GM23338 (cell line): ENCODE data around the gene THEM5. TPM values are rescaled to one million over a fixed set of nuclear protein-coding genes. Genes with fewer than 3 reads are reported as not detected.

ENCODE experiments used
- ATAC-seq: fragments of 200-7000 bp; cut with Tn5 transposase; 3 replicates; pipeline ENCODE4 v1.9.1; 2020
- DNase-seq: peaks from one replicate; pipeline ENCODE4 v3.0.0-alpha.2; 2015; ENCODE audit warnings: low spot score
- H2AFZ ChIP-seq: fragments of 200-600 bp; sonication (generic); 2 replicates; pipeline ENCODE4 v1.8.0; 2016; ENCODE audit warnings: antibody characterized with exemption, mild to moderate bottlenecking, moderate library complexity
- H3F3A ChIP-seq: fragments of 200-600 bp; sonication (generic); replicated peaks from 2 replicates; pipeline ENCODE4 v1.8.0; 2017; ENCODE audit warnings: antibody characterized with exemption, mixed run types, low read depth
- H3K27ac ChIP-seq: fragments of 200-600 bp; sonication (generic); 2 replicates; pipeline ENCODE4 v1.6.1; 2016; ENCODE audit warnings: low read depth
- H3K27me3 ChIP-seq: fragments of 200-600 bp; sonication (generic); 2 replicates; pipeline ENCODE4 v1.8.0; 2016; ENCODE audit warnings: mild to moderate bottlenecking, mixed run types, moderate library complexity; ENCODE audit not compliant: insufficient read depth
- H3K36me3 ChIP-seq: fragments of 200-600 bp; sonication (generic); 2 replicates; pipeline ENCODE4 v1.8.0; 2016; ENCODE audit warnings: mild to moderate bottlenecking; ENCODE audit not compliant: insufficient read depth
- H3K4me1 ChIP-seq: fragments of 200-600 bp; sonication (generic); 2 replicates; pipeline ENCODE4 v1.8.0; 2016; ENCODE audit warnings: mild to moderate bottlenecking, moderate library complexity; ENCODE audit not compliant: insufficient read depth
- H3K4me2 ChIP-seq: fragments of 200-600 bp; sonication (generic); 2 replicates; pipeline ENCODE4 v1.7.1; 2017; ENCODE audit warnings: mixed run types
- H3K4me3 ChIP-seq: fragments of 200-600 bp; sonication (generic); 2 replicates; pipeline ENCODE4 v1.6.1; 2016; ENCODE audit warnings: mixed run types
- H3K79me2 ChIP-seq: fragments of 200-600 bp; sonication (generic); replicated peaks from 2 replicates; pipeline ENCODE4 v1.8.0; 2017; ENCODE audit warnings: mild to moderate bottlenecking; ENCODE audit not compliant: insufficient read depth
- H3K9me2 ChIP-seq: fragments of 200-600 bp; sonication (generic); 2 replicates; pipeline ENCODE4 v1.8.0; 2017; ENCODE audit not compliant: insufficient read depth
- H4K20me1 ChIP-seq: fragments of 200-600 bp; sonication (generic); replicated peaks from 2 replicates; pipeline ENCODE4 v1.8.0; 2017; ENCODE audit warnings: mild to moderate bottlenecking; ENCODE audit not compliant: insufficient read depth
- H3K27ac Mint-ChIP-seq: 2 replicates; pipeline ENCODE4 v1.8.0; 2020; ENCODE audit warnings: inconsistent platforms, mild to moderate bottlenecking, moderate library complexity, mixed read lengths
- H3K27me3 Mint-ChIP-seq: 3 replicates; pipeline ENCODE4 v1.8.0; 2022; ENCODE audit warnings: low read depth, mild to moderate bottlenecking, moderate library complexity, mixed read lengths, inconsistent platforms; ENCODE audit not compliant: insufficient read depth, poor library complexity
- H3K36me3 Mint-ChIP-seq: 3 replicates; pipeline ENCODE4 v1.8.0; 2021; ENCODE audit warnings: low read depth, mild to moderate bottlenecking, inconsistent platforms, moderate library complexity, mixed read lengths
- H3K4me1 Mint-ChIP-seq: 3 replicates; pipeline ENCODE4 v1.8.0; 2020; ENCODE audit warnings: mild to moderate bottlenecking, inconsistent platforms, mixed read lengths
- H3K4me3 Mint-ChIP-seq: 3 replicates; pipeline ENCODE4 v1.8.0; 2021; ENCODE audit warnings: moderate library complexity, mild to moderate bottlenecking, inconsistent platforms, mixed read lengths
- H3K9me3 Mint-ChIP-seq: 3 replicates; pipeline ENCODE4 v1.8.0; 2020; ENCODE audit warnings: moderate library complexity, mild to moderate bottlenecking, inconsistent platforms, mixed read lengths
- EZH2 ChIP-seq: fragments of 200-600 bp; sonication (generic); IDR thresholded peaks from one replicate; pipeline ENCODE4 v1.8.0; 2017; ENCODE audit warnings: antibody characterized with exemption, mild to moderate bottlenecking, low read depth; ENCODE audit not compliant: unreplicated experiment
- JUNB ChIP-seq: IDR thresholded peaks from one replicate; pipeline ENCODE4 v1.6.1; 2016; ENCODE audit warnings: antibody characterized with exemption; ENCODE audit not compliant: unreplicated experiment
- NANOG ChIP-seq: IDR thresholded peaks from 2 replicates; pipeline ENCODE4 v1.6.1; 2016; ENCODE audit warnings: antibody characterized with exemption, borderline replicate concordance
- POLR2AphosphoS5 ChIP-seq: IDR thresholded peaks from 2 replicates; pipeline ENCODE4 v1.6.1; 2016; ENCODE audit warnings: antibody characterized with exemption, low read depth
- STAT1 ChIP-seq: IDR thresholded peaks from one replicate; pipeline ENCODE4 v1.6.1; 2016; ENCODE audit warnings: antibody characterized with exemption; ENCODE audit not compliant: unreplicated experiment
- ZNF114 ChIP-seq: fragments of 250-450 bp; sonication (Bioruptor Pico); IDR thresholded peaks from 2 replicates; pipeline ENCODE4 v1.5.0; 2020; ENCODE audit warnings: mild to moderate bottlenecking, moderate library complexity
- polyA plus RNA-seq: library from polyadenylated mRNA; unstranded; fragments of >200 nt; fragmentation: Nextera tagmentation; extraction: Ambion mirVana; gene quantifications from 2 replicates; pipeline ENCODE4 v1.2.1, GENCODE V29; 2016
- total RNA-seq: library from RNA; depleted of rRNA; stranded (reverse); fragments of >200 nt; shearing (Covaris generic); gene quantifications from 2 replicates; pipeline ENCODE4 v1.2.3, GENCODE V29; 2014
- TF ChIP-seq, protein P1 (sequence below): IDR thresholded peaks from one replicate; pipeline ENCODE4 v1.6.1; 2018; ENCODE audit warnings: antibody characterized with exemption; ENCODE audit not compliant: unreplicated experiment
- TF ChIP-seq, protein P2 (sequence below): fragments of 250-450 bp; sonication (Bioruptor Pico); IDR thresholded peaks from 2 replicates; pipeline ENCODE4 v1.5.0; 2020; ENCODE audit warnings: mild to moderate bottlenecking, moderate library complexity
- TF ChIP-seq, protein P3 (sequence below), 2 experiments: fragments of 200-600 bp in 1 of 2; sonication (generic) in 1 of 2; conservative IDR thresholded peaks; 2 replicates each; pipeline versions ENCODE4 v1.5.1 to v1.6.1; 2016 to 2017; ENCODE audit warnings: antibody characterized with exemption in 2 of 2, low read depth in 2 of 2, mild to moderate bottlenecking in 2 of 2, moderate library complexity in 1 of 2

Gene THEM5
- total and polyA plus RNA-seq, 2 experiments from 2014 or later, result not detected

DNA sequence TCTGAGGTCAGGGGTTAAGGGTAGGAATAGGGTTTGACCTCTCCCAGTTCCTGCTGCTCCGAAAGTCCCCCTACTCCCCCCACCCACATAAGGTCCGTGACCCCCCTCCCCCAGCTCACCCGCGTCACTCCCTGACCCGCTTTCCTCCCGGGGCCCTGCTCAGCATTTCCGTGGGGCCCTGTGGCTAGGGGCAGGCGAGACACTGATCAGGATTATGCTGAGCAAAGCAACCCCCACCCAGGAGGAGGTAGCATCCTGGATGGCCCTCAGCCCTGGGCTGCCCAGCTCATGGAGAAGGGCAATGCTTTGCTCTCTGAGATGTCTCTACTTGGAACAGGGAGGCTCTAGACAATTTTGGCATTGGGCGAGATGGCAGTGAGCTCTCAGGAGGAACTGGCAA is 25.7 kb downstream of the THEM5 start:
- H3K4me2 ChIP-seq, result no peak overlapping the region
- Mint-ChIP-seq H3K9me3 (no peaks in the 10 kb centered on the region; the same call in 2 of the 3 replicates), H3K36me3 (no peaks in the 10 kb centered on the region; the same call in 2 of the 3 replicates), H3K27me3 (peaks cover 17% of the 10 kb centered on the region), H3K4me1 (peaks cover 51% of the 10 kb centered on the region), H3K4me3 (no peak overlapping the region; the same call in 2 of the 3 replicates), H3K27ac (no peak overlapping the region)
- no peak for ATAC-seq
- no peaks in the 10 kb centered on the region for H3K79me2 ChIP-seq
- H3F3A ChIP-seq, result no peaks in the 10 kb centered on the region; the same call in 1 of the 2 replicates
- no peaks in the 10 kb centered on the region for H3K27me3 ChIP-seq
- no peak overlapping the region for H3K27ac ChIP-seq
- no peaks in the 10 kb centered on the region for H3K9me2 ChIP-seq
- DNase-seq, result no peak
- no peaks in the 10 kb centered on the region for H3K36me3 ChIP-seq
- no peak overlapping the region for H3K4me3 ChIP-seq
- H3K4me1 ChIP-seq, result peaks cover 44% of the 10 kb centered on the region
- H4K20me1 ChIP-seq, result no peaks in the 10 kb centered on the region
- no peak overlapping the region for H2AFZ ChIP-seq
- no peak for TF ChIP-seq NANOG
- TF ChIP-seq POLR2AphosphoS5, result no peak
- no peak for TF ChIP-seq EZH2
- TF ChIP-seq STAT1, result no peak
- TF ChIP-seq, protein P1, sequence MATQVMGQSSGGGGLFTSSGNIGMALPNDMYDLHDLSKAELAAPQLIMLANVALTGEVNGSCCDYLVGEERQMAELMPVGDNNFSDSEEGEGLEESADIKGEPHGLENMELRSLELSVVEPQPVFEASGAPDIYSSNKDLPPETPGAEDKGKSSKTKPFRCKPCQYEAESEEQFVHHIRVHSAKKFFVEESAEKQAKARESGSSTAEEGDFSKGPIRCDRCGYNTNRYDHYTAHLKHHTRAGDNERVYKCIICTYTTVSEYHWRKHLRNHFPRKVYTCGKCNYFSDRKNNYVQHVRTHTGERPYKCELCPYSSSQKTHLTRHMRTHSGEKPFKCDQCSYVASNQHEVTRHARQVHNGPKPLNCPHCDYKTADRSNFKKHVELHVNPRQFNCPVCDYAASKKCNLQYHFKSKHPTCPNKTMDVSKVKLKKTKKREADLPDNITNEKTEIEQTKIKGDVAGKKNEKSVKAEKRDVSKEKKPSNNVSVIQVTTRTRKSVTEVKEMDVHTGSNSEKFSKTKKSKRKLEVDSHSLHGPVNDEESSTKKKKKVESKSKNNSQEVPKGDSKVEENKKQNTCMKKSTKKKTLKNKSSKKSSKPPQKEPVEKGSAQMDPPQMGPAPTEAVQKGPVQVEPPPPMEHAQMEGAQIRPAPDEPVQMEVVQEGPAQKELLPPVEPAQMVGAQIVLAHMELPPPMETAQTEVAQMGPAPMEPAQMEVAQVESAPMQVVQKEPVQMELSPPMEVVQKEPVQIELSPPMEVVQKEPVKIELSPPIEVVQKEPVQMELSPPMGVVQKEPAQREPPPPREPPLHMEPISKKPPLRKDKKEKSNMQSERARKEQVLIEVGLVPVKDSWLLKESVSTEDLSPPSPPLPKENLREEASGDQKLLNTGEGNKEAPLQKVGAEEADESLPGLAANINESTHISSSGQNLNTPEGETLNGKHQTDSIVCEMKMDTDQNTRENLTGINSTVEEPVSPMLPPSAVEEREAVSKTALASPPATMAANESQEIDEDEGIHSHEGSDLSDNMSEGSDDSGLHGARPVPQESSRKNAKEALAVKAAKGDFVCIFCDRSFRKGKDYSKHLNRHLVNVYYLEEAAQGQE, result no peak
- TF ChIP-seq JUNB, result no peak
- no peak for TF ChIP-seq ZNF114 (CRISPR knock-in tag)
- TF ChIP-seq, protein P2, sequence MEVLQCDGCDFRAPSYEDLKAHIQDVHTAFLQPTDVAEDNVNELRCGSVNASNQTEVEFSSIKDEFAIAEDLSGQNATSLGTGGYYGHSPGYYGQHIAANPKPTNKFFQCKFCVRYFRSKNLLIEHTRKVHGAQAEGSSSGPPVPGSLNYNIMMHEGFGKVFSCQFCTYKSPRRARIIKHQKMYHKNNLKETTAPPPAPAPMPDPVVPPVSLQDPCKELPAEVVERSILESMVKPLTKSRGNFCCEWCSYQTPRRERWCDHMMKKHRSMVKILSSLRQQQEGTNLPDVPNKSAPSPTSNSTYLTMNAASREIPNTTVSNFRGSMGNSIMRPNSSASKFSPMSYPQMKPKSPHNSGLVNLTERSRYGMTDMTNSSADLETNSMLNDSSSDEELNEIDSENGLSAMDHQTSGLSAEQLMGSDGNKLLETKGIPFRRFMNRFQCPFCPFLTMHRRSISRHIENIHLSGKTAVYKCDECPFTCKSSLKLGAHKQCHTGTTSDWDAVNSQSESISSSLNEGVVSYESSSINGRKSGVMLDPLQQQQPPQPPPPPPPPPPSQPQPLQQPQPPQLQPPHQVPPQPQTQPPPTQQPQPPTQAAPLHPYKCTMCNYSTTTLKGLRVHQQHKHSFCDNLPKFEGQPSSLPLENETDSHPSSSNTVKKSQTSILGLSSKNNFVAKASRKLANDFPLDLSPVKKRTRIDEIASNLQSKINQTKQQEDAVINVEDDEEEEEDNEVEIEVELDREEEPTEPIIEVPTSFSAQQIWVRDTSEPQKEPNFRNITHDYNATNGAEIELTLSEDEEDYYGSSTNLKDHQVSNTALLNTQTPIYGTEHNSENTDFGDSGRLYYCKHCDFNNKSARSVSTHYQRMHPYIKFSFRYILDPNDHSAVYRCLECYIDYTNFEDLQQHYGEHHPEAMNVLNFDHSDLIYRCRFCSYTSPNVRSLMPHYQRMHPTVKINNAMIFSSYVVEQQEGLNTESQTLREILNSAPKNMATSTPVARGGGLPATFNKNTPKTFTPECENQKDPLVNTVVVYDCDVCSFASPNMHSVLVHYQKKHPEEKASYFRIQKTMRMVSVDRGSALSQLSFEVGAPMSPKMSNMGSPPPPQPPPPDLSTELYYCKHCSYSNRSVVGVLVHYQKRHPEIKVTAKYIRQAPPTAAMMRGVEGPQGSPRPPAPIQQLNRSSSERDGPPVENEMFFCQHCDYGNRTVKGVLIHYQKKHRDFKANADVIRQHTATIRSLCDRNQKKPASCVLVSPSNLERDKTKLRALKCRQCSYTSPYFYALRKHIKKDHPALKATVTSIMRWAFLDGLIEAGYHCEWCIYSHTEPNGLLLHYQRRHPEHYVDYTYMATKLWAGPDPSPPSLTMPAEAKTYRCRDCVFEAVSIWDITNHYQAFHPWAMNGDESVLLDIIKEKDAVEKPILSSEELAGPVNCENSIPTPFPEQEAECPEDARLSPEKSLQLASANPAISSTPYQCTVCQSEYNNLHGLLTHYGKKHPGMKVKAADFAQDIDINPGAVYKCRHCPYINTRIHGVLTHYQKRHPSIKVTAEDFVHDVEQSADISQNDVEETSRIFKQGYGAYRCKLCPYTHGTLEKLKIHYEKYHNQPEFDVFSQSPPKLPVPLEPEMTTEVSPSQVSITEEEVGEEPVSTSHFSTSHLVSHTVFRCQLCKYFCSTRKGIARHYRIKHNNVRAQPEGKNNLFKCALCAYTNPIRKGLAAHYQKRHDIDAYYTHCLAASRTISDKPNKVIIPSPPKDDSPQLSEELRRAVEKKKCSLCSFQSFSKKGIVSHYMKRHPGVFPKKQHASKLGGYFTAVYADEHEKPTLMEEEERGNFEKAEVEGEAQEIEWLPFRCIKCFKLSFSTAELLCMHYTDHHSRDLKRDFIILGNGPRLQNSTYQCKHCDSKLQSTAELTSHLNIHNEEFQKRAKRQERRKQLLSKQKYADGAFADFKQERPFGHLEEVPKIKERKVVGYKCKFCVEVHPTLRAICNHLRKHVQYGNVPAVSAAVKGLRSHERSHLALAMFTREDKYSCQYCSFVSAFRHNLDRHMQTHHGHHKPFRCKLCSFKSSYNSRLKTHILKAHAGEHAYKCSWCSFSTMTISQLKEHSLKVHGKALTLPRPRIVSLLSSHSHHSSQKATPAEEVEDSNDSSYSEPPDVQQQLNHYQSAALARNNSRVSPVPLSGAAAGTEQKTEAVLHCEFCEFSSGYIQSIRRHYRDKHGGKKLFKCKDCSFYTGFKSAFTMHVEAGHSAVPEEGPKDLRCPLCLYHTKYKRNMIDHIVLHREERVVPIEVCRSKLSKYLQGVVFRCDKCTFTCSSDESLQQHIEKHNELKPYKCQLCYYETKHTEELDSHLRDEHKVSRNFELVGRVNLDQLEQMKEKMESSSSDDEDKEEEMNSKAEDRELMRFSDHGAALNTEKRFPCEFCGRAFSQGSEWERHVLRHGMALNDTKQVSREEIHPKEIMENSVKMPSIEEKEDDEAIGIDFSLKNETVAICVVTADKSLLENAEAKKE (CRISPR knock-in tag), result no peak
- TF ChIP-seq, protein P3, sequence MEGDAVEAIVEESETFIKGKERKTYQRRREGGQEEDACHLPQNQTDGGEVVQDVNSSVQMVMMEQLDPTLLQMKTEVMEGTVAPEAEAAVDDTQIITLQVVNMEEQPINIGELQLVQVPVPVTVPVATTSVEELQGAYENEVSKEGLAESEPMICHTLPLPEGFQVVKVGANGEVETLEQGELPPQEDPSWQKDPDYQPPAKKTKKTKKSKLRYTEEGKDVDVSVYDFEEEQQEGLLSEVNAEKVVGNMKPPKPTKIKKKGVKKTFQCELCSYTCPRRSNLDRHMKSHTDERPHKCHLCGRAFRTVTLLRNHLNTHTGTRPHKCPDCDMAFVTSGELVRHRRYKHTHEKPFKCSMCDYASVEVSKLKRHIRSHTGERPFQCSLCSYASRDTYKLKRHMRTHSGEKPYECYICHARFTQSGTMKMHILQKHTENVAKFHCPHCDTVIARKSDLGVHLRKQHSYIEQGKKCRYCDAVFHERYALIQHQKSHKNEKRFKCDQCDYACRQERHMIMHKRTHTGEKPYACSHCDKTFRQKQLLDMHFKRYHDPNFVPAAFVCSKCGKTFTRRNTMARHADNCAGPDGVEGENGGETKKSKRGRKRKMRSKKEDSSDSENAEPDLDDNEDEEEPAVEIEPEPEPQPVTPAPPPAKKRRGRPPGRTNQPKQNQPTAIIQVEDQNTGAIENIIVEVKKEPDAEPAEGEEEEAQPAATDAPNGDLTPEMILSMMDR (conservative IDR thresholded peaks at IDR 0.05; ENCODE audit: low read depth in 2 of 2), result no peak
